CD14-positive monocyte (primary cell): ENCODE data around the gene DPYD. TPM values are rescaled to one million over a fixed set of nuclear protein-coding genes. Genes with fewer than 3 reads are reported as not detected.
A peak's percentile ranks its signal among the peaks of the same experiment; 100 is the strongest.

ENCODE experiments used
- DNase-seq, 3 donors: peaks; one replicate each; pipeline ENCODE4 v3.0.0-alpha.2; 2011 to 2022
- H2AFZ ChIP-seq: 2 replicates; pipeline ENCODE4 v1.6.0; 2012; ENCODE audit warnings: mild to moderate bottlenecking, low read depth, low read length, inconsistent platforms; ENCODE audit not compliant: insufficient read depth, poor library complexity, severe bottlenecking
- H3K27ac ChIP-seq, 2 donors: 1 replicate in 1 of 2; 2 replicates in 1 of 2; pipeline ENCODE4 v1.5.1; 2012 to 2013; ENCODE audit warnings: low read length in 2 of 2, control low read depth in 1 of 2, inconsistent platforms in 1 of 2, low read depth in 1 of 2, mild to moderate bottlenecking in 1 of 2
- H3K27me3 ChIP-seq, 2 donors: one replicate each; pipeline versions ENCODE4 v1.6.0 to v1.6.1; 2011 to 2013; ENCODE audit warnings: low read length in 2 of 2; ENCODE audit not compliant: control insufficient read depth in 2 of 2, insufficient read depth in 2 of 2
- H3K36me3 ChIP-seq, 2 donors: replicated peaks in 1 of 2; 1 replicate in 1 of 2; 2 replicates in 1 of 2; pipeline versions ENCODE4 v1.5.1 to v1.6.1; 2012 to 2013; ENCODE audit warnings: low read length in 2 of 2, control low read depth in 1 of 2, inconsistent platforms in 1 of 2, mild to moderate bottlenecking in 1 of 2; ENCODE audit not compliant: insufficient read depth in 2 of 2, control insufficient read depth in 1 of 2
- H3K4me1 ChIP-seq, 2 donors: 1 replicate in 1 of 2; 2 replicates in 1 of 2; pipeline versions ENCODE4 v1.5.1 to v1.6.1; 2012 to 2013; ENCODE audit warnings: low read length in 2 of 2, control low read depth in 1 of 2, inconsistent platforms in 1 of 2, mild to moderate bottlenecking in 1 of 2, moderate library complexity in 1 of 2; ENCODE audit not compliant: insufficient read depth in 2 of 2, control insufficient read depth in 1 of 2
- H3K4me2 ChIP-seq: replicated peaks from 2 replicates; pipeline ENCODE3; 2012; ENCODE audit warnings: low read length, moderate library complexity, mild to moderate bottlenecking; ENCODE audit not compliant: poor library complexity, severe bottlenecking; ENCODE audit errors: extremely low read depth
- H3K4me3 ChIP-seq, 3 experiments: fragments of 200-600 bp in 1 of 3; sonication (generic) in 1 of 3; replicated peaks in 1 of 3; 1 replicate in 2 of 3; 2 replicates in 1 of 3; pipeline ENCODE4 v1.5.1; 2011 to 2013; ENCODE audit warnings: low read length in 3 of 3, mild to moderate bottlenecking in 3 of 3, control low read depth in 2 of 3, low read depth in 2 of 3, inconsistent platforms in 1 of 3, moderate library complexity in 1 of 3
- H3K79me2 ChIP-seq: 2 replicates; pipeline ENCODE4 v1.6.0; 2012; ENCODE audit warnings: mild to moderate bottlenecking, control low read depth, inconsistent platforms, low read length, moderate library complexity; ENCODE audit not compliant: insufficient read depth
- H3K9ac ChIP-seq: 2 replicates; pipeline ENCODE4 v1.6.0; 2017; ENCODE audit warnings: low read length, mild to moderate bottlenecking; ENCODE audit not compliant: insufficient read depth, poor library complexity, severe bottlenecking
- H3K9me3 ChIP-seq, 2 donors: replicated peaks in 1 of 2; 1 replicate in 1 of 2; 2 replicates in 1 of 2; pipeline versions ENCODE4 v1.5.1 to v1.6.1; 2012 to 2013; ENCODE audit warnings: low read length in 2 of 2, control low read depth in 1 of 2; ENCODE audit not compliant: control insufficient read depth in 1 of 2, insufficient read depth in 1 of 2
- H4K20me1 ChIP-seq: 2 replicates; pipeline ENCODE4 v1.6.0; 2012; ENCODE audit warnings: mild to moderate bottlenecking, low read length, control low read depth, moderate library complexity; ENCODE audit not compliant: insufficient read depth
- H3K27ac Mint-ChIP-seq, 7 donors: one replicate each; pipeline ENCODE4 v1.8.0; 2020; ENCODE audit warnings: mild to moderate bottlenecking in 7 of 7, mixed read lengths in 7 of 7, moderate library complexity in 6 of 7, inconsistent platforms in 2 of 7
- H3K27me3 Mint-ChIP-seq, 3 donors: one replicate each; pipeline ENCODE4 v1.8.0; 2021 to 2022; ENCODE audit warnings: low read depth in 3 of 3, mild to moderate bottlenecking in 3 of 3, mixed read lengths in 3 of 3, moderate library complexity in 3 of 3, inconsistent platforms in 1 of 3
- H3K36me3 Mint-ChIP-seq, 2 donors: one replicate each; pipeline ENCODE4 v1.8.0; 2020; ENCODE audit warnings: mixed read lengths in 2 of 2, inconsistent platforms in 1 of 2, mild to moderate bottlenecking in 1 of 2
- H3K4me1 Mint-ChIP-seq: one replicate; pipeline ENCODE4 v1.8.0; 2020; ENCODE audit warnings: mild to moderate bottlenecking, mixed read lengths
- H3K4me3 Mint-ChIP-seq, 2 donors: one replicate each; pipeline ENCODE4 v1.8.0; 2020; ENCODE audit warnings: mild to moderate bottlenecking in 2 of 2, mixed read lengths in 2 of 2, moderate library complexity in 1 of 2
- H3K9me3 Mint-ChIP-seq, 7 donors: one replicate each; pipeline ENCODE4 v1.8.0; 2020 to 2022; ENCODE audit warnings: mixed read lengths in 7 of 7, mild to moderate bottlenecking in 6 of 7, moderate library complexity in 6 of 7, inconsistent platforms in 2 of 7
- CTCF ChIP-seq: fragments of 200-600 bp; IDR thresholded peaks from one replicate; pipeline ENCODE4 v1.8.0; 2022; ENCODE audit warnings: antibody characterized with exemption, mild to moderate bottlenecking
- WGBS: methylation state at CpG from one replicate; pipeline ENCODE4 v1.1.5; 2013; ENCODE audit warnings: missing lambda C conversion rate; ENCODE audit not compliant: insufficient coverage; 5-methylcytosine and 5-hydroxymethylcytosine counted together
- intact Hi-C, 2 donors: fragments of 100-400 bp; cut with micrococcal nuclease; formaldehyde crosslinking; loops; one replicate each; pipeline versions ENCODE4 v1.15.0 to v1.15.1; 2023
- polyA plus RNA-seq, 3 donors: library from polyadenylated mRNA; depleted of rRNA in 1 of 3; unstranded in 2 of 3; stranded (reverse) in 1 of 3; fragments of 300-500 nt in 2 of 3; fragments of >200 nt in 1 of 3; fragmentation: Illumina TruSeq in 2 of 3; gene quantifications; 1 replicate in 2 of 3; 2 replicates in 1 of 3; pipeline ENCODE4 v1.2.3, GENCODE V29; 2012 to 2021

The DPYD gene
- polyA plus RNA-seq, 3 donors = 87.6 to 171 (median 144) TPM

GRCh38 chr1:97174039-97174704 lies 746.7 kb downstream of the DPYD start:
- no peaks in the 10 kb centered on the region for H3K27me3 Mint-ChIP-seq
- Histone ChIP-seq H4K20me1 (peaks cover 16% of the 10 kb centered on the region), H3K27ac (no peak overlapping the region), H3K4me3 (no peak overlapping the region), H3K79me2 (no peaks in the 10 kb centered on the region), H2AFZ (no peak overlapping the region), H3K4me2 (no peak overlapping the region), H3K36me3 (peaks cover 8 to 71% of the 10 kb centered on the region in 2 donors), H3K9me3 (no peaks in the 10 kb centered on the region), H3K27me3 (no peaks in the 10 kb centered on the region), H3K4me1 (no peaks in the 10 kb centered on the region), H3K9ac (no peak overlapping the region)
- intact Hi-C loops = no loop called here
- peaks cover 53 to 54% of the 10 kb centered on the region in 2 donors for H3K36me3 Mint-ChIP-seq
- H3K4me1 Mint-ChIP-seq = no peaks in the 10 kb centered on the region
- TF ChIP-seq CTCF = no peak
- H3K9me3 Mint-ChIP-seq = no peaks in the 10 kb centered on the region
- no peak for DNase-seq
- WGBS = 96% methylated on average over 4 of the region's 4 CpGs
- H3K4me3 Mint-ChIP-seq = no peak overlapping the region
- H3K27ac Mint-ChIP-seq = peak overlapping the region in 2 of 7 donors; percentile 38 to 70

DNA sequence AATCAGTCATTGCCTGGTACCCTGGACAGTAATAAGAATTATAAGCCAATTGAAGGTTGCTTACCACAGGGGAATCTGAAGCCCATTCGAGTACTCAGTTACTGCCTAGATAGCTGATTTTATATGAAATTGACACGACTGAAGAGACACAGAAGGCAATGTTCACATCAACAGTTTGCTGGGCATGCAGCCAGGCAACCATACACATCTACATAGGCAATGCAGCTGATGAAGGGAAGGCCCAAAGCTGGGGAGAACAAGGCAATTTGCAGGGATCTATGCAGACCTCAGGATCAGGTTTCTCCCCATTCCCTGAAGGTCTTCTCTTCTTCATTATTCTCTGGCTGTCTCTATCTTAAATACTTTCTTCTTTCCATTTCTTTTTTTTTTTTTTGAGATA lies 750.5 kb downstream of the DPYD start:
- H3K27ac Mint-ChIP-seq = no peak overlapping the region
- Histone ChIP-seq H3K27me3 (no peaks in the 10 kb centered on the region), H3K36me3 (peaks cover 8 to 32% of the 10 kb centered on the region in 2 donors), H3K79me2 (no peaks in the 10 kb centered on the region), H3K9me3 (no peaks in the 10 kb centered on the region), H4K20me1 (peaks cover 21% of the 10 kb centered on the region), H3K9ac (no peak overlapping the region), H3K27ac (no peak overlapping the region), H3K4me2 (no peak overlapping the region), H3K4me3 (no peak overlapping the region), H2AFZ (no peak overlapping the region), H3K4me1 (no peaks in the 10 kb centered on the region)
- no CpG with 5 or more reads among the region's 2 CpGs for WGBS
- peaks cover 33 to 34% of the 10 kb centered on the region in 2 donors for H3K36me3 Mint-ChIP-seq
- peaks cover 0 to 2% (median 0%) of the 10 kb centered on the region in 7 donors for H3K9me3 Mint-ChIP-seq
- H3K27me3 Mint-ChIP-seq = peaks cover 0 to 2% (median 0%) of the 10 kb centered on the region in 3 donors
- no peak overlapping the region for H3K4me3 Mint-ChIP-seq
- intact Hi-C loops = no loop called here
- TF ChIP-seq CTCF = no peak
- no peak for DNase-seq
- peaks cover 2% of the 10 kb centered on the region for H3K4me1 Mint-ChIP-seq
